Gastrocnemius medialis (tissue), 4 donors: Measurements from ENCODE around the gene BCS1L.

Experiments
- CTCF ChIP-seq, 5 experiments: fragments of 450-650 bp in 3 of 5; fragments of 200-600 bp in 2 of 5; sonication (generic) in 2 of 5; IDR thresholded peaks in 4 of 5; conservative IDR thresholded peaks in 1 of 5; 1 replicate in 4 of 5; 2 replicates in 1 of 5; pipeline ENCODE4 v1.5.1; 2016 to 2019; ENCODE audit warnings: antibody characterized with exemption in 5 of 5, mild to moderate bottlenecking in 3 of 5, moderate library complexity in 3 of 5
- POLR2A ChIP-seq, 2 donors: fragments of 450-650 bp; IDR thresholded peaks; one replicate each; pipeline ENCODE4 v1.6.1; 2017; ENCODE audit warnings: antibody characterized with exemption in 2 of 2, mild to moderate bottlenecking in 2 of 2, moderate library complexity in 2 of 2

- TF ChIP-seq POLR2A (IDR thresholded peaks at IDR 0.05) = no peak
- no peak for TF ChIP-seq CTCF (IDR thresholded peaks at IDR 0.05 in 4 of 5, conservative IDR thresholded peaks at IDR 0.05 in 1 of 5)
Measured at GRCh38 chr2:218645126-218645525, 14.4 kb upstream of the BCS1L start.
